Astrocyte (in vitro differentiated cells and primary cell): ENCODE measurements around the gene SDC4.

Source experiments
- EZH2 ChIP-seq: IDR thresholded peaks from 2 replicates; pipeline ENCODE4 v1.6.1; 2012; ENCODE audit warnings: mild to moderate bottlenecking, low read length, inconsistent platforms; ENCODE audit not compliant: insufficient read depth
- TF ChIP-seq, protein P1 (sequence below): IDR thresholded peaks from 2 replicates; pipeline ENCODE4 v1.5.1; 2011; ENCODE audit warnings: low read depth, mild to moderate bottlenecking, inconsistent platforms, low read length, moderate library complexity; ENCODE audit not compliant: insufficient read depth

DNA sequence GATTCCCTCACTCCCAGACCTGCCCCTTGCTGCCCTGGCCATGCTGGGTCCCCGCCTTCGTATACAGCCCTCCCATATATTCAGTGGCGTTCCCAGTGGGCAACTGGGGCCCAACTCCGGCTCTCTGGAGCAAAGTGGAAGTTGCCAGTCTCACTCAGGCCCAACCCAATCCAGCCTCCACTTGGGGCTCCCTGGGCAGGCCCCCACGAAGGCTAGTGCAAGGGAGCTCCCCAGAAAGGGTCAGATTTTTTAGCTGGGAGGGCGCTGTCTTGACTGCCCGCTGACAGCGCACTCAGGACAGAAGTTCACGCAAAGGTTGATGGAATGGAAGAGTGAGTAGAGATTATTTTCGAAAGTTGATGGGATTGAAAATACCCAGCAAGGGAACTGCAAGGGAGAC is 24.0 kb upstream of the SDC4 start:
- TF ChIP-seq, protein P1, sequence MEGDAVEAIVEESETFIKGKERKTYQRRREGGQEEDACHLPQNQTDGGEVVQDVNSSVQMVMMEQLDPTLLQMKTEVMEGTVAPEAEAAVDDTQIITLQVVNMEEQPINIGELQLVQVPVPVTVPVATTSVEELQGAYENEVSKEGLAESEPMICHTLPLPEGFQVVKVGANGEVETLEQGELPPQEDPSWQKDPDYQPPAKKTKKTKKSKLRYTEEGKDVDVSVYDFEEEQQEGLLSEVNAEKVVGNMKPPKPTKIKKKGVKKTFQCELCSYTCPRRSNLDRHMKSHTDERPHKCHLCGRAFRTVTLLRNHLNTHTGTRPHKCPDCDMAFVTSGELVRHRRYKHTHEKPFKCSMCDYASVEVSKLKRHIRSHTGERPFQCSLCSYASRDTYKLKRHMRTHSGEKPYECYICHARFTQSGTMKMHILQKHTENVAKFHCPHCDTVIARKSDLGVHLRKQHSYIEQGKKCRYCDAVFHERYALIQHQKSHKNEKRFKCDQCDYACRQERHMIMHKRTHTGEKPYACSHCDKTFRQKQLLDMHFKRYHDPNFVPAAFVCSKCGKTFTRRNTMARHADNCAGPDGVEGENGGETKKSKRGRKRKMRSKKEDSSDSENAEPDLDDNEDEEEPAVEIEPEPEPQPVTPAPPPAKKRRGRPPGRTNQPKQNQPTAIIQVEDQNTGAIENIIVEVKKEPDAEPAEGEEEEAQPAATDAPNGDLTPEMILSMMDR: no peak
- no peak for TF ChIP-seq EZH2
